Ascending aorta (tissue), 2 donors: ENCODE data around the gene JMJD4. TPM values are rescaled to one million over a fixed set of nuclear protein-coding genes. Genes with fewer than 3 reads are reported as not detected.
"Not testable (repeated sequence)": the region's sequence is repeated elsewhere in the genome, so short reads cannot be mapped to it uniquely, and the experiment has no call there.

Source experiments
- DNase-seq, 2 donors: peaks; one replicate each; pipeline ENCODE4 v3.0.0-alpha.2; 2019; ENCODE audit warnings: low spot score in 2 of 2
- H3K27ac ChIP-seq, 2 donors: fragments of 200-600 bp; sonication (generic); one replicate each; pipeline ENCODE4 v1.5.1; 2016 to 2017; ENCODE audit warnings: mild to moderate bottlenecking in 1 of 2
- H3K27me3 ChIP-seq: fragments of 200-600 bp; sonication (generic); one replicate; pipeline ENCODE4 v1.5.1; 2017
- H3K36me3 ChIP-seq, 2 donors: fragments of 200-600 bp; sonication (generic); one replicate each; pipeline ENCODE4 v1.5.1; 2016
- H3K4me1 ChIP-seq, 2 donors: fragments of 200-600 bp; sonication (generic); one replicate each; pipeline ENCODE4 v1.5.1; 2016 to 2017; ENCODE audit warnings: mild to moderate bottlenecking in 1 of 2
- H3K4me3 ChIP-seq, 2 donors: fragments of 200-600 bp; sonication (generic); one replicate each; pipeline ENCODE4 v1.5.1; 2016 to 2017; ENCODE audit warnings: mild to moderate bottlenecking in 1 of 2
- H3K9me3 ChIP-seq, 2 donors: fragments of 200-600 bp; sonication (generic); one replicate each; pipeline ENCODE4 v1.5.1; 2016
- intact Hi-C: fragments of 100-400 bp; cut with DNase I; formaldehyde crosslinking; loops from one replicate; pipeline ENCODE4 v1.15.1; 2023
- total RNA-seq: library from RNA; depleted of rRNA; stranded (reverse); fragments of >200 nt; gene quantifications from one replicate; pipeline ENCODE4 v1.1.0, GENCODE V29; 2016
- TF ChIP-seq, protein P1 (sequence below), 3 experiments: fragments of 200-600 bp in 2 of 3; fragments of 450-650 bp in 1 of 3; sonication (generic) in 2 of 3; IDR thresholded peaks; one replicate each; pipeline ENCODE4 v1.5.1; 2016 to 2019; ENCODE audit warnings: antibody characterized with exemption in 3 of 3, mild to moderate bottlenecking in 1 of 3, moderate library complexity in 1 of 3

JMJD4 gene
- total RNA-seq, 1 donor from 2014 or later = 10.6 TPM

DNA sequence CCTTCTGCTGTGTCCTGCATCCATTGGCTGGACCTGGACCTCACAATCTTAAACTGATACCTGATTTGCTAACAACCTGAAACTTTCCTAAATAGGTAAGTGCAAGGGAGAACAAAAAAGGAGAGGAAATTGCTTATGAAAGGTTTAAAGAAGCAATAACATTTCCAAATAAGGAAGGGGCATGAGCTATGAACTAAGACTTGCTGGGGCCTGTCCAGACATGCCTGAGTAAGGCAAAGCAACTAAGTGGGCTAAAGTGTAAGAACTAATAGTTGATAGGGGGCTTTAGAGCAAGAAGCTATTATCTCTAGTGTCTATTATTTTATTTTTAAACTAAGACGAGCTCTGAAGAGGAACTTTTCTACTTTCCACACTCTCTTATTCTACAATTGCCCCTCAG is 11.6 kb downstream of the JMJD4 start:
- Histone ChIP-seq H3K4me1 (peaks cover 0 to 3% of the 10 kb centered on the region in 2 donors), H3K4me3 (no peak overlapping the region), H3K27ac (no peak overlapping the region), H3K36me3 (no peaks in the 10 kb centered on the region), H3K9me3 (peaks cover 3 to 12% of the 10 kb centered on the region in 2 donors), H3K27me3 (no peaks in the 10 kb centered on the region)
- intact Hi-C loops = no loop called here
- TF ChIP-seq, protein P1, sequence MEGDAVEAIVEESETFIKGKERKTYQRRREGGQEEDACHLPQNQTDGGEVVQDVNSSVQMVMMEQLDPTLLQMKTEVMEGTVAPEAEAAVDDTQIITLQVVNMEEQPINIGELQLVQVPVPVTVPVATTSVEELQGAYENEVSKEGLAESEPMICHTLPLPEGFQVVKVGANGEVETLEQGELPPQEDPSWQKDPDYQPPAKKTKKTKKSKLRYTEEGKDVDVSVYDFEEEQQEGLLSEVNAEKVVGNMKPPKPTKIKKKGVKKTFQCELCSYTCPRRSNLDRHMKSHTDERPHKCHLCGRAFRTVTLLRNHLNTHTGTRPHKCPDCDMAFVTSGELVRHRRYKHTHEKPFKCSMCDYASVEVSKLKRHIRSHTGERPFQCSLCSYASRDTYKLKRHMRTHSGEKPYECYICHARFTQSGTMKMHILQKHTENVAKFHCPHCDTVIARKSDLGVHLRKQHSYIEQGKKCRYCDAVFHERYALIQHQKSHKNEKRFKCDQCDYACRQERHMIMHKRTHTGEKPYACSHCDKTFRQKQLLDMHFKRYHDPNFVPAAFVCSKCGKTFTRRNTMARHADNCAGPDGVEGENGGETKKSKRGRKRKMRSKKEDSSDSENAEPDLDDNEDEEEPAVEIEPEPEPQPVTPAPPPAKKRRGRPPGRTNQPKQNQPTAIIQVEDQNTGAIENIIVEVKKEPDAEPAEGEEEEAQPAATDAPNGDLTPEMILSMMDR (IDR thresholded peaks at IDR 0.05) = no peak
- DNase-seq = no peak

DNA sequence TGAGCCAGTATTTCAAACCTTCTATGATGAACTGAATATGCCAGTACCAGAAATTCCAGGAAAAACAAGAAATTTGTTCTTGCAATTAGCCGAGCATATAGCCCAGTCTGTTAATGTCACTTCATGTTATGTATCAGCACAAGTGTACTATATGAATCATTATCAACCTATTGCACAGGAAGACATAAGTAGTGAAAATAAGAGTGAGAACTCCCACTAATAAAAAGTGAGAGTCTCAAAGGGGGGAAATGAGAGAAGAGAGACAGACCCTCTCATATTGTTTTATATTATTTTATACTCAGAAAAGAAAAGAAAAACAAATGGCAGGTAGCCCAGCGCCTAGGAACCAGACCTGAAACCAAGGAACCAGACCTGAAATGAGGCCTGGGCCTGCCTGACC is 16.2 kb downstream of the JMJD4 start:
- no peak overlapping the region for H3K27ac ChIP-seq
- TF ChIP-seq, protein P1 (IDR thresholded peaks at IDR 0.05) = no peak
- H3K4me1 ChIP-seq = no peaks in the 10 kb centered on the region
- no peak overlapping the region for H3K4me3 ChIP-seq
- intact Hi-C loops = no loop called here
- DNase-seq = no peak
- no peaks in the 10 kb centered on the region for H3K36me3 ChIP-seq
- H3K27me3 ChIP-seq = no peaks in the 10 kb centered on the region
- peaks cover 12 to 15% of the 10 kb centered on the region in 2 donors for H3K9me3 ChIP-seq

DNA sequence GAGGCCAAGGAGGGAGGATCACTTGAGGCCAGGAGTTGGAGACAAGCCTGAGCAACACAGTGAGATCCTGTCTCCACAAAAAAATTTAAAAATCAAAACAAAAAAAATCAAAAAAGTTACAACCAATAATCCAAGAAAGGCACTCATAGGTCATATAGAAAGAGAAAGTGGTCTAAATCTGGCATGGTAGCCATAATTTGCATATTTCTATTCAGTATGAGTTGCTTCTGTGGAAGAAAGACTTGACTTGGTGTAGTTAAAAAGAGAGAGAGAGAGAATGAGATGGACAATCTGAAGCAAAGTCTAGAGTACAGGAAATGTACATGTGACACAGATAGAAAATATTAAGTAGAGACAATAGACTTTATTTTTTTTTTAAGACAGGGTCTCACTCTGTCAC is 22.5 kb downstream of the JMJD4 start:
- Histone ChIP-seq H3K9me3 (peaks cover 0 to 16% of the 10 kb centered on the region in 2 donors), H3K36me3 (no peaks in the 10 kb centered on the region), H3K4me3 (no peak overlapping the region), H3K27ac (no peak overlapping the region), H3K4me1 (no peaks in the 10 kb centered on the region), H3K27me3 (no peaks in the 10 kb centered on the region)
- no peak for DNase-seq
- TF ChIP-seq, protein P1 (IDR thresholded peaks at IDR 0.05) = no peak
- intact Hi-C loops = no loop called here

DNA sequence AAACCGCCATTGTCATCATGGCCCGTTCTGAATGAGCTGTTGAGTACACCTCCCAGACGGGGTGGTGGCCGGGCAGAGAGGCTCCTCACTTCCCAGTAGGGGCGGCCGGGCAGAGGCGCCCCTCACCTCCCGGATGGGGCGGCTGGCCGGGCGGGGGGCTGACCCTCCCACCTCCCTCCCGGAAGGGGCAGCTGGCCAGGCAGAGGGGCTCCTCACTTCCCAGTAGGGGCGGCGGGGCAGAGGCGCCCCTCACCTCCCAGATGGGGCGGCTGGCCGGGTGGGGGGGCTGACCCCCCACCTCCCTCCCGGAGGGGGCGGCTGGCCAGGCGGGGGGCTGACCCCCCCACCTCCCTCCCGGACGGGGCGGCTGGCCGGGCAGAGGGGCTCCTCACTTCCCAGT is 24.6 kb downstream of the JMJD4 start:
- H3K9me3 ChIP-seq = peaks cover 6 to 11% of the 10 kb centered on the region in 2 donors
- DNase-seq, H3K27me3 ChIP-seq, H3K4me3 ChIP-seq, H3K27ac ChIP-seq, H3K4me1 ChIP-seq, H3K36me3 ChIP-seq, intact Hi-C loops: not testable (repeated sequence)

DNA sequence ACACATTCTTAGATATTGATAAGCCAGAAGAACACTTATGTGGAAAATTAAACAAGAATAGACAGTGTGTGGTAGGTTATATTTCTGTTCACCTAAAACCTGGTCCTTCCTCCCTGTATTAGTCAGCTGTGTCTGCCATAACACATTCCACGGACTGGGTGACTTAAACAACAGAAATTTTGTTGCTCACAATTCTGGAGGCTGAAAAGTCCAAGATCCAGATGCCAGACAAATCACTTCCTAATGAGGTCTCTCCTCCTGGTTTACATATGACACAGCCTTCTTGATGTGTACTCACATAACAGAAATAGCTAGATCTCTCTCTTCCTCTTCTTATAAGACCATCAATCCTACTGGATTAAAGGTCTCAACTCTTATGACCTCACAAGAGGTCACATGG is 25.7 kb downstream of the JMJD4 start:
- Histone ChIP-seq H3K27ac (no peak overlapping the region), H3K4me3 (no peak overlapping the region), H3K9me3 (peaks cover 4 to 6% of the 10 kb centered on the region in 2 donors), H3K36me3 (no peaks in the 10 kb centered on the region), H3K27me3 (no peaks in the 10 kb centered on the region), H3K4me1 (no peaks in the 10 kb centered on the region)
- no peak for DNase-seq
- TF ChIP-seq, protein P1 (IDR thresholded peaks at IDR 0.05) = no peak
- intact Hi-C loops = no loop called here

DNA sequence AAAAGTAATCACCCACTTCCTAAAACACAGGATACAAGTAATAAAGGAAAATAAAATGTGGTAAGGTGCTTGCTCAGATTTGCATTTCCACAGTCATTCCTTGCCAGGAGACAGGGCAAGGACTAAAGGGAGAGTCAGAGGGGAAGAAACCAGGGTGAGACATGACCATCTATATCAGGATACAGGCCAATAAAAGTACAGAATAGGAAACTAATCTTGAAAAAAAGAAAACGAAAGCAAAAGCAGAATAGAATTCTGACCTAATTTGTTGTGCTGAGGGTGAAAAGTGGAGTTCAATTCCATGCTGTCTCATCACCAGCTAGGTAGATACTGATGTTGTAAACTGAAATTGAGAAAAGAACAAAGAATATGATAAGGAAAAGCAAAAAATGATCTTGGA is 27.3 kb downstream of the JMJD4 start:
- no peak overlapping the region for H3K4me3 ChIP-seq
- DNase-seq = no peak
- peaks cover 0 to 6% of the 10 kb centered on the region in 2 donors for H3K9me3 ChIP-seq
- intact Hi-C loops = no loop called here
- no peaks in the 10 kb centered on the region for H3K27me3 ChIP-seq
- H3K36me3 ChIP-seq = no peaks in the 10 kb centered on the region
- TF ChIP-seq, protein P1 (IDR thresholded peaks at IDR 0.05) = no peak
- no peaks in the 10 kb centered on the region for H3K4me1 ChIP-seq
- H3K27ac ChIP-seq = no peak overlapping the region

DNA sequence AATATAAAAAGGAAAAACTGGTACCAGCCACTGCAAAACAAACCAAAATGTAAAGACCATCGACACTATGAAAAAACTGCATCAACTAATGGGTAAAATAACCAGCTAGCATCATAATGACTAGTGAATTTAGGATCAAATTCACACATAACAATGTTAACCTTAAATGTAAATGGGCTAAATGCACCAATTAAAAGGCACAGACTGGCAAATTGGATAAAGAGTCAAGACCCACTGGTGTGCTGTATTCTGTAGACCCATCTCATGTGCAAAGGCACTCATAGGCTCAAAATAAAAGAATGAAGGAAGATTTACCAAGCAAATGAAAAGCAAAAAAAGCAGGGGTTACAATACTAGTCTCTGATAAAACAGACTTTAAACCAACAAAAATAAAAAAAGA is 33.5 kb downstream of the JMJD4 start:
- H3K4me1 ChIP-seq, H3K27ac ChIP-seq, DNase-seq, intact Hi-C loops, H3K36me3 ChIP-seq, H3K4me3 ChIP-seq, H3K27me3 ChIP-seq: not testable (repeated sequence)
- H3K9me3 ChIP-seq = peaks cover 6 to 35% of the 10 kb centered on the region in 2 donors
